ENCODE measurements around the gene ARGLU1.

- TF ChIP-seq, protein P1, sequence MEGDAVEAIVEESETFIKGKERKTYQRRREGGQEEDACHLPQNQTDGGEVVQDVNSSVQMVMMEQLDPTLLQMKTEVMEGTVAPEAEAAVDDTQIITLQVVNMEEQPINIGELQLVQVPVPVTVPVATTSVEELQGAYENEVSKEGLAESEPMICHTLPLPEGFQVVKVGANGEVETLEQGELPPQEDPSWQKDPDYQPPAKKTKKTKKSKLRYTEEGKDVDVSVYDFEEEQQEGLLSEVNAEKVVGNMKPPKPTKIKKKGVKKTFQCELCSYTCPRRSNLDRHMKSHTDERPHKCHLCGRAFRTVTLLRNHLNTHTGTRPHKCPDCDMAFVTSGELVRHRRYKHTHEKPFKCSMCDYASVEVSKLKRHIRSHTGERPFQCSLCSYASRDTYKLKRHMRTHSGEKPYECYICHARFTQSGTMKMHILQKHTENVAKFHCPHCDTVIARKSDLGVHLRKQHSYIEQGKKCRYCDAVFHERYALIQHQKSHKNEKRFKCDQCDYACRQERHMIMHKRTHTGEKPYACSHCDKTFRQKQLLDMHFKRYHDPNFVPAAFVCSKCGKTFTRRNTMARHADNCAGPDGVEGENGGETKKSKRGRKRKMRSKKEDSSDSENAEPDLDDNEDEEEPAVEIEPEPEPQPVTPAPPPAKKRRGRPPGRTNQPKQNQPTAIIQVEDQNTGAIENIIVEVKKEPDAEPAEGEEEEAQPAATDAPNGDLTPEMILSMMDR (IDR thresholded peaks at IDR 0.05), result no peak
- TF ChIP-seq EZH2phosphoT487 (IDR thresholded peaks at IDR 0.05) (no peak), EZH2 (IDR thresholded peaks at IDR 0.05) (peak; percentile 30)
These were observed 38.3 kb downstream of the ARGLU1 start for GRCh38 chr13:106529415-106530170.

All from neural progenitor cell (in vitro differentiated cells).